GM12878 (cell line): ENCODE results near the gene CD68. TPM values are rescaled to one million over a fixed set of nuclear protein-coding genes. Genes with fewer than 3 reads are reported as not detected.

Source experiments
- ATAC-seq: fragments of 200-7000 bp; cut with Tn5 transposase; 3 replicates; pipeline ENCODE4 v1.9.1; 2020; ENCODE audit warnings: mild to moderate bottlenecking, moderate library complexity
- BruUV-seq: library from RNA; stranded (reverse); fragments of 400-500 nt; replicated peaks from 2 replicates; lab custom pipeline; 2021; lab: Mats Ljungman, UMichigan
- CTCF ChIA-PET: fragments of 300-600 bp; sonication (Branson Sonifier 250); formaldehyde crosslinking; extraction: SDS; loops from one replicate; lab custom pipeline; 2021; ENCODE audit warnings: inconsistent platforms; lab: Yijun Ruan, JAX
- POLR2A ChIA-PET: fragments of 350-600 bp; formaldehyde crosslinking; extraction: SDS; loops from one replicate; lab custom pipeline; 2021; ENCODE audit warnings: inconsistent platforms; lab: Charles Lee
- RAD21 ChIA-PET: fragments of 300-600 bp; sonication (Branson Sonifier 250); formaldehyde crosslinking; loops from one replicate; lab custom pipeline; 2023; ENCODE audit warnings: antibody characterized with exemption; ENCODE audit not compliant: unreplicated experiment; lab: Charles Lee
- SMC1A ChIA-PET: fragments of 300-600 bp; sonication (Branson Sonifier 250); formaldehyde crosslinking; loops from one replicate; lab custom pipeline; 2023; ENCODE audit not compliant: unreplicated experiment, uncharacterized antibody; lab: Charles Lee
- DNase-seq: peaks from one replicate; pipeline ENCODE4 v3.0.0-alpha.2; 2011; ENCODE audit warnings: low read depth, low spot score
- FAIRE-seq: peaks from 3 replicates; lab custom pipeline; 2011; peaks lifted over from hg19 to GRCh38; lab: Jason Lieb, UNC
- H2AFZ ChIP-seq: 2 replicates; pipeline ENCODE4 v1.6.0; 2011; ENCODE audit warnings: low read depth, low read length, control low read depth; ENCODE audit not compliant: control insufficient read depth
- H3K27ac ChIP-seq: 2 replicates; pipeline ENCODE4 v1.5.1; 2011; ENCODE audit warnings: control low read depth; ENCODE audit not compliant: control insufficient read depth, insufficient read depth
- H3K27me3 ChIP-seq, 2 experiments: replicated peaks in 1 of 2; 2 replicates each; pipeline versions ENCODE4 v1.6.0 to v1.6.1; 2011; ENCODE audit warnings: low read length in 1 of 2; ENCODE audit not compliant: control insufficient read depth in 2 of 2, insufficient read depth in 2 of 2
- H3K36me3 ChIP-seq, 2 experiments: 2 replicates each; pipeline ENCODE4 v1.5.1; 2011; ENCODE audit warnings: low read length in 1 of 2; ENCODE audit not compliant: control insufficient read depth in 2 of 2, insufficient read depth in 2 of 2
- H3K4me1 ChIP-seq: 2 replicates; pipeline ENCODE4 v1.6.1; 2011; ENCODE audit warnings: mild to moderate bottlenecking, low read length, moderate library complexity, mixed read lengths; ENCODE audit not compliant: control insufficient read depth, insufficient read depth
- H3K4me2 ChIP-seq: 2 replicates; pipeline ENCODE4 v1.6.0; 2011; ENCODE audit warnings: control low read depth; ENCODE audit not compliant: control insufficient read depth, insufficient read depth
- H3K4me3 ChIP-seq: fragments of 200-600 bp; sonication (generic); 2 replicates; pipeline ENCODE4 v1.5.1; 2016
- H3K79me2 ChIP-seq: 2 replicates; pipeline ENCODE4 v1.6.0; 2011; ENCODE audit warnings: low read length; ENCODE audit not compliant: control insufficient read depth, insufficient read depth
- H3K9ac ChIP-seq: 2 replicates; pipeline ENCODE4 v1.8.0; 2011; ENCODE audit warnings: low read length, control low read depth, mixed read lengths; ENCODE audit not compliant: control insufficient read depth, insufficient read depth
- H3K9me3 ChIP-seq: replicated peaks from 3 replicates; pipeline ENCODE4 v1.5.1; 2011; ENCODE audit warnings: mild to moderate bottlenecking, low read length; ENCODE audit not compliant: control insufficient read depth, insufficient read depth
- H4K20me1 ChIP-seq: 2 replicates; pipeline ENCODE4 v1.6.0; 2011; ENCODE audit not compliant: control insufficient read depth, insufficient read depth
- FOXM1 ChIP-seq: IDR thresholded peaks from 2 replicates; pipeline ENCODE4 v1.6.1; 2012; ENCODE audit warnings: low read depth, mild to moderate bottlenecking, inconsistent platforms, low read length, moderate library complexity
- NR2C1 ChIP-seq: fragments of 450-650 bp; IDR thresholded peaks from 2 replicates; pipeline ENCODE4 v1.6.1; 2017; ENCODE audit warnings: antibody characterized with exemption, mild to moderate bottlenecking, moderate library complexity
- POLR2AphosphoS5 ChIP-seq: IDR thresholded peaks from 2 replicates; pipeline ENCODE4 v1.6.1; 2011; ENCODE audit warnings: mild to moderate bottlenecking, low read length, inconsistent platforms
- RB1 ChIP-seq: fragments of 450-650 bp; formaldehyde crosslinking; IDR thresholded peaks from 2 replicates; pipeline ENCODE4 v1.6.1; 2017; ENCODE audit warnings: mild to moderate bottlenecking, borderline replicate concordance
- RELA ChIP-seq: fragments of 450-650 bp; IDR thresholded peaks from 2 replicates; pipeline ENCODE4 v1.8.0; 2014; ENCODE audit warnings: borderline replicate concordance; ENCODE audit not compliant: partially characterized antibody
- SMARCA5 ChIP-seq: fragments of 450-650 bp; IDR thresholded peaks from 2 replicates; pipeline ENCODE4 v1.6.1; 2017; ENCODE audit warnings: mild to moderate bottlenecking
- SPI1 ChIP-seq: IDR thresholded peaks from 2 replicates; pipeline ENCODE4 v1.6.1; 2011; ENCODE audit warnings: low read depth, mild to moderate bottlenecking, low read length, moderate library complexity, borderline replicate concordance; ENCODE audit not compliant: insufficient read depth
- STAT1 ChIP-seq: fragments of 450-650 bp; conservative IDR thresholded peaks from 2 replicates; pipeline ENCODE4 v1.6.1; 2014; ENCODE audit warnings: antibody characterized with exemption, mild to moderate bottlenecking
- TCF3 ChIP-seq: IDR thresholded peaks from 2 replicates; pipeline ENCODE4 v1.6.1; 2012; ENCODE audit warnings: low read depth, mild to moderate bottlenecking, low read length, borderline replicate concordance; ENCODE audit not compliant: insufficient read depth
- WGBS: methylation state at CpG from one replicate; pipeline ENCODE4 v1.1.6; 2016; ENCODE audit warnings: low lambda C conversion rate; ENCODE audit not compliant: insufficient replicate concordance, insufficient coverage; ENCODE audit errors: missing lambda C conversion rate; 5-methylcytosine and 5-hydroxymethylcytosine counted together
- in situ Hi-C: fragments of 300-500 bp; cut with MboI; formaldehyde crosslinking; loops from 9 replicates; pipeline ENCODE4 v1.14.3; 2018; ENCODE audit warnings: mixed read lengths
- intact Hi-C: fragments of 100-400 bp; cut with micrococcal nuclease; formaldehyde crosslinking; loops from one replicate; pipeline ENCODE4 v1.14.2; 2022; ENCODE audit not compliant: unreplicated experiment
- polyA plus RNA-seq, 11 experiments: library from polyadenylated mRNA; depleted of rRNA in 4 of 11; unstranded in 6 of 11; stranded (reverse) in 5 of 11; fragments of >200 nt; fragmentation: Nextera tagmentation in 4 of 11; fragmentation: Illumina TruSeq in 1 of 11; extraction: Ambion mirVana in 4 of 11; extraction: Trizol in 1 of 11; gene quantifications; 1 replicate in 1 of 11; 2 replicates in 10 of 11; pipeline versions ENCODE4 v1.2.1 to v1.2.3, GENCODE V29; 2011 to 2016; ENCODE audit warnings: inconsistent platforms in 2 of 11, missing spikeins in 2 of 11, low read depth in 1 of 11
- total RNA-seq, 4 experiments: library from RNA; depleted of rRNA in 3 of 4; stranded (reverse); fragments of >200 nt in 3 of 4; fragmentation: Illumina TruSeq in 1 of 4; extraction: Trizol in 1 of 4; gene quantifications; 2 replicates each; pipeline versions ENCODE4 v1.2.1 to v1.2.3, GENCODE V29; 2013 to 2021
- TF ChIP-seq, protein P1 (sequence below): fragments of 450-650 bp; IDR thresholded peaks from 2 replicates; pipeline ENCODE4 v1.6.1; 2017; ENCODE audit warnings: borderline replicate concordance
- TF ChIP-seq, protein P2 (sequence below): fragments of 450-650 bp; IDR thresholded peaks from 2 replicates; pipeline ENCODE4 v1.6.1; 2017; ENCODE audit warnings: mild to moderate bottlenecking, moderate library complexity
- TF ChIP-seq, protein P3 (sequence below): IDR thresholded peaks from 2 replicates; pipeline ENCODE4 v1.6.1; 2011; ENCODE audit warnings: mild to moderate bottlenecking, low read depth, low read length, moderate library complexity; ENCODE audit not compliant: insufficient replicate concordance

The CD68 gene
- total and polyA plus RNA-seq, 10 of the 15 experiments (the other 5 are each of a cell fraction or from before 2014, with no cell fraction given): 2.6 to 6.9 (median 3.8) TPM

DNA sequence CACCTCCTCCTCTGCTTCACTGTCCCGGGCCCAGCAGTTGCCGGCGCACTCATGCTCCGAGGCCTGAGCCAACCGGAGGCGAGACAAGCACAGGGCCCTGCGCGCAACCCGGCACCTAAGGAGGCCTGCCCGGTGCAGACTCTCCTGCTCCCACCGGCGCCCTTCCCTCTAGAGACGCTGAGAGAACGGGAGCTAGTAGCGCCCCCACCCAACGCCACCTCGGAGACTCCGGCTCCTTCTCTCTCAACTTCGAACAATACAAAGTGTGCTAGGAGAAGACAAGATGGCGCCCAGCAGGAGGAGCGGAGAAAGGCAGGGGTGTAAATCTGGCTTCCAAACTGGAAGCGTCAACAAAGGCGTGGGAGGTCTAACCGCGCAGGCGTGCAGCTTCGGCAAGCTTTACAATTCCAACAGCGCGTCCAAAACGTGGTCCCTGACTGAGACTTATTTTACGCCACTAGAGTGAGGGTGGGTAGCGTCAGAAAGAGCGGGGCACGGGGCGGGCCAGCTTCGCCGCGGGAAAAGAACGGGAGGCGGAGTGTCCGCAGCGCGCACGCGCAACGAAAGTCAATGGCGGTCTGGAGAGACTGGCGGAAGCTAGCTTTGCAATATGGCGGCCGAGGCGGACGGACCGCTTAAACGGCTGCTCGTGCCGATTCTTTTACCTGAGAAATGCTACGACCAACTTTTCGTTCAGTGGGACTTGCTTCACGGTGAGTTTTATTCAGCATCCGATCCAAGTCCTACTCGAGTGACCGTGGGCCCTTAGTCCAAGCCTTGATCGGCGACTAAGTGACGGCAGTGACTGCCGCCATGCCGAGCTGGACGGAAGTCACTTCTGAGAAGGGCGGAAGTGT, 4.0 kb downstream of the CD68 start, which contains the start of gene MPDU1:
MPDU1 (plus strand) TSS at position 600 of the 857 bp plus-strand sequence; CDS start at position 611, 11 bp downstream.
- H3K4me3 ChIP-seq: peak within 1 kb of the TSS; percentile 75
- no peaks in the 10 kb centered on the region; the same call in 1 of the 2 replicates for H4K20me1 ChIP-seq
- H3K9me3 ChIP-seq: no peaks in the 10 kb centered on the region
- DNase-seq (peak; percentile 84), ATAC-seq (peak; percentile 77), FAIRE-seq (peak; percentile 98)
- H3K27me3 ChIP-seq: no peaks in the 10 kb centered on the region
- peak within 1 kb of the TSS; percentile 98 for H3K4me2 ChIP-seq
- peak within 1 kb of the TSS; percentile 99 for H3K27ac ChIP-seq
- H3K36me3 ChIP-seq: peaks cover 5 to 12% of the 10 kb centered on the region in 2 experiments; a peak in 3 of 4 replicates
- in situ Hi-C loops: no loop called here
- H3K4me1 ChIP-seq: peaks cover 38% of the 10 kb centered on the region
- peak within 1 kb of the TSS; percentile 100 for H2AFZ ChIP-seq
- H3K79me2 ChIP-seq: peaks cover 32% of the 10 kb centered on the region
- ChIA-PET CTCF (interaction anchor here (0.7 to 3.8 kb wide), 14 partner anchors 9 to 227 kb away, joined by 3 to 46 read pairs (median 3); partner anchors contain the start of genes SENP3, TNFSF12, TNFSF13 and TP53), POLR2A (interaction anchor here (0.6 to 3.6 kb wide), 14 partner anchors 10 to 246 kb away, joined by 3 to 39 read pairs (median 5); partner anchors contain the start of genes FXR2, SAT2, TMEM102 and TNFSF13), RAD21 (interaction anchor here (0.5 to 4.0 kb wide), 8 partner anchors 10 to 228 kb away, joined by 3 to 43 read pairs (median 8); partner anchors contain the start of genes FXR2, SENP3, TP53 and WRAP53), SMC1A (interaction anchor here (0.6 to 4.6 kb wide), 14 partner anchors 8 to 553 kb away, joined by 3 to 42 read pairs (median 3); partner anchors contain the start of genes SHBG, TP53 and WRAP53)
- BruUV-seq: TSS peak; percentile 88
- 10% methylated on average over 69 of the region's 69 CpGs for WGBS
- intact Hi-C loops: loop anchor here (5.0 kb wide), 1 partner anchor 34 kb away; no protein-coding TSS in a partner anchor
- H3K9ac ChIP-seq: peak within 1 kb of the TSS; percentile 100
- TF ChIP-seq TCF3 (no peak), FOXM1 (peak; percentile 67; the same call in 1 of the 2 replicates), RB1 (peak; percentile 87; the same call in 1 of the 2 replicates), STAT1 (peak; percentile 79; the same call in 1 of the 2 replicates), RELA (peak; percentile 62), POLR2AphosphoS5 (peak; percentile 97), SMARCA5 (no peak), NR2C1 (peak; percentile 87), SPI1 (no peak; the same call in 1 of the 2 replicates)
- TF ChIP-seq, protein P1, sequence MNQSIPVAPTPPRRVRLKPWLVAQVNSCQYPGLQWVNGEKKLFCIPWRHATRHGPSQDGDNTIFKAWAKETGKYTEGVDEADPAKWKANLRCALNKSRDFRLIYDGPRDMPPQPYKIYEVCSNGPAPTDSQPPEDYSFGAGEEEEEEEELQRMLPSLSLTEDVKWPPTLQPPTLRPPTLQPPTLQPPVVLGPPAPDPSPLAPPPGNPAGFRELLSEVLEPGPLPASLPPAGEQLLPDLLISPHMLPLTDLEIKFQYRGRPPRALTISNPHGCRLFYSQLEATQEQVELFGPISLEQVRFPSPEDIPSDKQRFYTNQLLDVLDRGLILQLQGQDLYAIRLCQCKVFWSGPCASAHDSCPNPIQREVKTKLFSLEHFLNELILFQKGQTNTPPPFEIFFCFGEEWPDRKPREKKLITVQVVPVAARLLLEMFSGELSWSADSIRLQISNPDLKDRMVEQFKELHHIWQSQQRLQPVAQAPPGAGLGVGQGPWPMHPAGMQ: no peak
- TF ChIP-seq, protein P2, sequence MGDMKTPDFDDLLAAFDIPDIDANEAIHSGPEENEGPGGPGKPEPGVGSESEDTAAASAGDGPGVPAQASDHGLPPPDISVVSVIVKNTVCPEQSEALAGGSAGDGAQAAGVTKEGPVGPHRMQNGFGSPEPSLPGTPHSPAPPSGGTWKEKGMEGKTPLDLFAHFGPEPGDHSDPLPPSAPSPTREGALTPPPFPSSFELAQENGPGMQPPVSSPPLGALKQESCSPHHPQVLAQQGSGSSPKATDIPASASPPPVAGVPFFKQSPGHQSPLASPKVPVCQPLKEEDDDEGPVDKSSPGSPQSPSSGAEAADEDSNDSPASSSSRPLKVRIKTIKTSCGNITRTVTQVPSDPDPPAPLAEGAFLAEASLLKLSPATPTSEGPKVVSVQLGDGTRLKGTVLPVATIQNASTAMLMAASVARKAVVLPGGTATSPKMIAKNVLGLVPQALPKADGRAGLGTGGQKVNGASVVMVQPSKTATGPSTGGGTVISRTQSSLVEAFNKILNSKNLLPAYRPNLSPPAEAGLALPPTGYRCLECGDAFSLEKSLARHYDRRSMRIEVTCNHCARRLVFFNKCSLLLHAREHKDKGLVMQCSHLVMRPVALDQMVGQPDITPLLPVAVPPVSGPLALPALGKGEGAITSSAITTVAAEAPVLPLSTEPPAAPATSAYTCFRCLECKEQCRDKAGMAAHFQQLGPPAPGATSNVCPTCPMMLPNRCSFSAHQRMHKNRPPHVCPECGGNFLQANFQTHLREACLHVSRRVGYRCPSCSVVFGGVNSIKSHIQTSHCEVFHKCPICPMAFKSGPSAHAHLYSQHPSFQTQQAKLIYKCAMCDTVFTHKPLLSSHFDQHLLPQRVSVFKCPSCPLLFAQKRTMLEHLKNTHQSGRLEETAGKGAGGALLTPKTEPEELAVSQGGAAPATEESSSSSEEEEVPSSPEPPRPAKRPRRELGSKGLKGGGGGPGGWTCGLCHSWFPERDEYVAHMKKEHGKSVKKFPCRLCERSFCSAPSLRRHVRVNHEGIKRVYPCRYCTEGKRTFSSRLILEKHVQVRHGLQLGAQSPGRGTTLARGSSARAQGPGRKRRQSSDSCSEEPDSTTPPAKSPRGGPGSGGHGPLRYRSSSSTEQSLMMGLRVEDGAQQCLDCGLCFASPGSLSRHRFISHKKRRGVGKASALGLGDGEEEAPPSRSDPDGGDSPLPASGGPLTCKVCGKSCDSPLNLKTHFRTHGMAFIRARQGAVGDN: peak; percentile 97
- TF ChIP-seq, protein P3, sequence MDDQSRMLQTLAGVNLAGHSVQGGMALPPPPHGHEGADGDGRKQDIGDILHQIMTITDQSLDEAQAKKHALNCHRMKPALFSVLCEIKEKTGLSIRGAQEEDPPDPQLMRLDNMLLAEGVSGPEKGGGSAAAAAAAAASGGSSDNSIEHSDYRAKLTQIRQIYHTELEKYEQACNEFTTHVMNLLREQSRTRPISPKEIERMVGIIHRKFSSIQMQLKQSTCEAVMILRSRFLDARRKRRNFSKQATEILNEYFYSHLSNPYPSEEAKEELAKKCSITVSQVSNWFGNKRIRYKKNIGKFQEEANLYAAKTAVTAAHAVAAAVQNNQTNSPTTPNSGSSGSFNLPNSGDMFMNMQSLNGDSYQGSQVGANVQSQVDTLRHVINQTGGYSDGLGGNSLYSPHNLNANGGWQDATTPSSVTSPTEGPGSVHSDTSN: no peak
